Measurements from ENCODE around the gene RGS8.

- TF ChIP-seq, protein P1, sequence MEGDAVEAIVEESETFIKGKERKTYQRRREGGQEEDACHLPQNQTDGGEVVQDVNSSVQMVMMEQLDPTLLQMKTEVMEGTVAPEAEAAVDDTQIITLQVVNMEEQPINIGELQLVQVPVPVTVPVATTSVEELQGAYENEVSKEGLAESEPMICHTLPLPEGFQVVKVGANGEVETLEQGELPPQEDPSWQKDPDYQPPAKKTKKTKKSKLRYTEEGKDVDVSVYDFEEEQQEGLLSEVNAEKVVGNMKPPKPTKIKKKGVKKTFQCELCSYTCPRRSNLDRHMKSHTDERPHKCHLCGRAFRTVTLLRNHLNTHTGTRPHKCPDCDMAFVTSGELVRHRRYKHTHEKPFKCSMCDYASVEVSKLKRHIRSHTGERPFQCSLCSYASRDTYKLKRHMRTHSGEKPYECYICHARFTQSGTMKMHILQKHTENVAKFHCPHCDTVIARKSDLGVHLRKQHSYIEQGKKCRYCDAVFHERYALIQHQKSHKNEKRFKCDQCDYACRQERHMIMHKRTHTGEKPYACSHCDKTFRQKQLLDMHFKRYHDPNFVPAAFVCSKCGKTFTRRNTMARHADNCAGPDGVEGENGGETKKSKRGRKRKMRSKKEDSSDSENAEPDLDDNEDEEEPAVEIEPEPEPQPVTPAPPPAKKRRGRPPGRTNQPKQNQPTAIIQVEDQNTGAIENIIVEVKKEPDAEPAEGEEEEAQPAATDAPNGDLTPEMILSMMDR (conservative IDR thresholded peaks at IDR 0.05; ENCODE audit: low read length) = no peak
- TF ChIP-seq EZH2phosphoT487 (IDR thresholded peaks at IDR 0.05; ENCODE audit: borderline replicate concordance) = no peak
Observed at GRCh38 chr1:182667848-182668505, 16.4 kb downstream of the RGS8 start.

Data from Loucy (cell line).